COLO668 (cell line): ENCODE measurements around the gene NWD2.
"Not testable (repeated sequence)": the region's sequence is repeated elsewhere in the genome, so short reads cannot be mapped to it uniquely, and the experiment has no call there.

ENCODE experiments used
- DNase-seq: peaks from one replicate; lab custom pipeline; 2025; ENCODE audit not compliant: unreplicated experiment; lab: John Stamatoyannopoulos, UW

NWD2 gene

GRCh38 chr4:37244583-37245390 is at the start of gene NWD2:
TSS of gene NWD2 (plus strand) at chr4:37244743. CDS start at chr4:37245068, 325 bp downstream.
- DNase-seq, result peak; percentile 88

GRCh38 chr4:37197899-37198298 is 46.6 kb upstream of the NWD2 start:
- no peak for DNase-seq

DNA sequence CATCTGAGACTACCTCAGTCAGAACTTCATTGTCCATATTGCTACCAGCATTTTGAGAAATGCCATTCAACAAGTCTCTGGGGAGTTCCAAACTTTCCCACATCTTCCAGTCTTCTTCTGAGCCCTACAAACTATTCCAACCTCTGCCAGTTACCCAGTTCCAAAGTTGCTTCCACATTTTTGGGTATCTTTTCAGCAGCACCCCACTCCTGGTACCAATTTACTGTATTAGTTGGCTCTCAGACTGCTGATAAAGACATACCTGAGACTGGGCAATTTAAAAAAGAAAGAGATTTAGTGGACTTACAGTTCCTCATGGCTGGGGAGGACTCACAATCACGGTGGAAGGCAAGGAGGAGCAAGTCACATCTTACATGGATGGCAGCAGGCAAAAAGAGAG is 39.8 kb upstream of the NWD2 start:
- DNase-seq, result not testable (repeated sequence)

GRCh38 chr4:37216209-37216608 is 28.3 kb upstream of the NWD2 start:
- no peak for DNase-seq

- DNase-seq, result no peak
Measured at GRCh38 chr4:37219242-37219641, 25.3 kb upstream of the NWD2 start.

- no peak for DNase-seq
Measured at GRCh38 chr4:37219990-37220389, 24.6 kb upstream of the NWD2 start.

GRCh38 chr4:37220685-37221084 is 23.9 kb upstream of the NWD2 start:
- DNase-seq, result no peak

DNA sequence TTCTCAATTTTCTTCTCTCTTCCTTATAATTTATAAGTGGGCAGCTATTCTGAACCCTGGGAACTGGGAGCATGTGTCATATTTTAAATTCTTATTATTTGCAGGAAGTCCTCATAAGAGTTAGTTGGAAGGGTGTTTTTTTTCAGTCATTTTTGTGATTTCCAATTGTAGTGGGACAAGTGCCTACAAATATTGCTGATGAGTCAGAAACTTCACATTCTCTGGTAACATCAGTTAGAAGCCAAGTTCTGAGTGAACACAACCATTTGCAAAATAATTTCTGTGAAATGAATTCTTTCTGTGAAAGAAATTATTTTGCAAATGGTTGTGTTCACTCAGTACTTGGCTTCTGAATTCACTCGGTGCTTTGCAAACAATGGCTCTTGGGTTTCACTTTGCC is 20.8 kb upstream of the NWD2 start:
- no peak for DNase-seq

DNA sequence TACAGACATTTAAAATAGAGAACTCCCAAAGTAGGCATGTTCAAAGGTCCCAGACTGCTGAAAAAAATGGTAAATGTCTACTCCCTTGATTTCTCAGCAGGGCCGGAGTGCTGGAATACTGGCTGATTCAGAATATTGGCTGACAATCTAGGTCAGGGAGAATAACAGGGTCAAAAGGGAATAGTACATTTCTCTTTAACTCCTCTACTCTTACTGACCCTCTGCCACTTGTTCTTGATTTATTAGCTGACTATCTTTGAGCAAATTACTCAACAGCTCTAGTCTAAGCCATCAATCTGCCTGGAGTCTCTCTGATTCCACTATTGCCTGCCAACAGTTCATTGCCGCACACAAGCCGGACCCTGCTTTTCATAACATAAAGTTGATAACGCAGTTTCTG is 19.7 kb upstream of the NWD2 start:
- no peak for DNase-seq

DNA sequence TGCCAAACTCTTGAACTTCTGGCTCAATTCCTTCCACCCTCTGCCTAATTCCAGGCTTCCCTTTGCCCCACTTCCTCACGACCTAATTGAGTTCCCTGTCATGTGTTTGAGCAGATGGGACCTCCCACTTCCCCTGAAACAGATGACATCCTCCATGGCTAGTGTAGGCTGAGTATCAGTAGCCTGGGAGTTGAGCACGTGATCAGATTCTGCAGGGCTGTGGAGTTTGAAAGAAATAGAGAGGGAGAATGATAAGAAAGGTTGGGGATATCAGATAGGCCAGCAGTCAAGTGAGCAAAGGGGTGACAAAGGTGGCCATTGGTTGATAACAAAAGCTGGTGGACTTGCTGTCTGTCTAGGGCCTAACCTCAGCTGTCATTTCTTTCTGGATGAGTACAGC is 18.8 kb upstream of the NWD2 start:
- DNase-seq, result no peak

DNA sequence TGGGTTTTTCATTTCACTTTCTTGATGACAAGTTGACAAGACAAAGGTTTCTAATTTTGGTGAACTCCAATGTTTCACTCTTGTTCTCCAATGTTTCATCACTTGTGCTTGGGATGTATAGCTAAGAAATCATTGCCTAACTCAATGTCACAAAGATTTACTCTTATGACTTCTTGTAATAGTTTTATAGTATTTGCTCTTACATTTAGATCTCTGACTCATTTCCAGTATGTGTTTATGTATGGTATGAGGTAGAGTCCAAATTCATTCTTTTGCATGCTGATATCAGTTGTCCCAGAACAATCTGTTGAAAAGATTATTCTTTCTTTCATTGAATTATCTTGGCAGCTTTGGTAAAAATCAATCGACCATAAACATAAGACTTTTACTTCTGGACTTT is 12.2 kb upstream of the NWD2 start:
- no peak for DNase-seq

- no peak for DNase-seq
Measured at GRCh38 chr4:37236165-37236564, 8.4 kb upstream of the NWD2 start.

DNA sequence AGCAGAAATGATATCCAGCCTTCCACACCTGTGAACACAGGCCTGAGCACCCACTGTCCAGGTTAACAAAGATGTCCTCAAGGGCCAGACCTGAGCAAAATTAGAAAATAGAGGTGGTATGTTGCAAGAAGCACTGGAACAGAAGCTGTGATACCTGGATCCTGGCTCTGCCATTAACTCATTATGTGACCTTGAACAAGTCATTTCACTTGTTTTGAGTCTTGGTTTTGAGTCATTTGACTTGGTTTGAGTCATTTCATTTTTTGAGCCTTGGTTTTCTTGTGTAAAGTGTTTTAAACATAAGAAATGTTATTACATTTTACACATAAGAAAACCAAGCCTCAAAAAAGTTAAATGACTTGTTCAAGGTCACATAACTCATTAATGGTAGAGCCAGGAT is 2.9 kb upstream of the NWD2 start:
- DNase-seq, result no peak

DNA sequence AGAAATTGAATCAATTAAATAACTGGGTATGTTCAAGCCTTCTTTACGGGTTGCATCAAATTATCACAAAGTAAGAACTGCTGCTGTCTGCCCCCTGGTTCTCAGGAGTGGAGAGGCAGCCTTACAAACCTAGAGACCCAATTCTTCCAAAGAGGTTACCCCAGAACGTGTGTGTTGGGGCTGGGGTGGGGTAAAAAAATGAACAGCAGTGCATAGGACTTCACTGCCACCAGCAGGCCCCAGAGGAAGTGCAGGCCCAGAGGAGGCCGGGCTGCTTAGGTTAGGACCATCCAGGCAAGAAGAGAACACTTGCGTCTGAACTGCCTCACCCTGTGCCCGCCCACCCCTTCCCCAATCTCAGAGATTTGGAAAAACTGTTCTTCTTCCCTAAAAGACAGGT is 1.5 kb upstream of the NWD2 start:
- peak; percentile 15 for DNase-seq

GRCh38 chr4:37243722-37244582 is 591 bp upstream of the NWD2 start:
- DNase-seq, result peak; percentile 88

DNA sequence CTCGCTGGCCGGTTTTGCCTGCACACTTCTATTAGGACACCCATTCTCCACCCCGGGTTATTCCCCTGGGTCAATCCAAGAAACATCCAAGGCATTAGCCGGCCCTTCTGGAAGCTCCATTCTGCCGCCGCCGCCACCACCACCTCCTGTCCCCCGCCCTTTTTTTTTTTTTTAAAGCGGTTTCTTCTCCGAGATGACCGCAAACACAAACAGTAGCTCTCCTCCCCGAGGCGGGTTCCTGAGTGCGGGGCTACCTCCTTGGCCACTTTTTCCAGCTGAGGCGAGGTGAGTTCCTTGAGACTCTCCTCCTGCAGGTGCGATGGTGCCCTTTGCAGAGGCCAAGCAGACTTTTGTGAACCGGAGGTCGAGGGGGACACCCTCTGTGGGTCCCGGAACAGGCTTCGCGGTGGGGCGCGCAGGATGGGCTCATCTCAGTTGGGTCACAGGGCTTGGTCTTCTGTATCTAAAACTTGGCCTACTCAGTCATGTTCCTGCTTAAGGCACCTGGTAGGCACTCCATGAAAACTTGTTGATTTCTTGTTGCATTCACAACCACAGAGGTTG is 930 bp downstream of the NWD2 start:
- DNase-seq, result peak; percentile 32

DNA sequence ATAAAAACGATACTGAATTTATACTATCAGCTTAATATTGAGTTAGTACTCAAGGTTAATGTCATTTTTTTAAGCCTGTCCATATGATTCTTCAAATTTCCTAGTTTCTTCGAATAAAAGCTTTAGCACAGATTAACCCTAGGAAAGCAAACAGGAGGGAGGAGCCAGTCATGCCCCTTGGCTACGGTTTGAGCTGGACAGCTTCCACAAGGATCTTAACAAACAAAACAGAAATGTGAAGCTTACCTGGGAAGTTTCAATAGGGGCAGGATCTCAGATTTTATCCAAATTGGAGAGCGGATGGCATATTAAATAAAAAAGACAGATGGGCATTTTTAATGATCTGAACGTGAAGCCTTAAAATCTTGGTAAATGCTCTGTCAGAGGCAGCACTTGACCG is 2.3 kb downstream of the NWD2 start:
- peak; percentile 20 for DNase-seq

DNA sequence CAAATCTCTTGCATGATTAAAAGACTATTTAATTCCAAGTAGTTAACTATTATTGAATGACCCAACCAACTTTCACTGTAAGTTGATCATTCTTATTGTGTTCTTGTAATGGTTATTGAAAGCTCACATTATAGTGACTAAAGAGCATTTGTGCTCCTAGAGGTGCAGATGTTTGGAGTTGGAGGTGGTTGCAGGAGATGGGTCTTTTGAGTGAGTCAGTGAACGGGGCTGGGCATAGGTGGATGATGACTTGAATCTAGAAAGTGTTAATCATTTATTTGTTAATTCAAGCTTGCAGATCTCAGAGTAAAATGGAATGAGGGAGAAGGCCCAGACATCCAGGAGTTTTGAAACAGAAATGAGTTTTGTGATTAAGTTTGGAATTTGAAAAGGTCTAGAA is 13.7 kb downstream of the NWD2 start:
- no peak for DNase-seq

DNA sequence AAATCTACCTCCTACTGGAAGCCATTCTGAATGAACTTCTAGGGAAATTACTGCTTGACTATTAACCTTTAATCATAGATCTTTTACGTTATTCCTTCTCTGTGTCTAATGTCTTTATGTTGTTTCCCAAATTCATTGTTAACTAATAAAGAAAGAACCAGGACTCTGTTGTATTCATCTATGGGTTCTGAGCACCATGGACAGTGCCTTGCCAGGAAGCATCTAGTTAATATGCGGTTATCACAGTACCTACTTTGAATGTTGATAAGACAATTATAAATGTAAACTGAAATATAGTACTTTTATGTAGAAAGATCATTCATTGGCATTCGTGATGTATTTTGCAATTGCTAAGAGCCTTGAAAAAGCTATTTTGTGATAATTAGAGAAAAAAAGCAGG is 23.8 kb downstream of the NWD2 start:
- DNase-seq, result no peak

DNA sequence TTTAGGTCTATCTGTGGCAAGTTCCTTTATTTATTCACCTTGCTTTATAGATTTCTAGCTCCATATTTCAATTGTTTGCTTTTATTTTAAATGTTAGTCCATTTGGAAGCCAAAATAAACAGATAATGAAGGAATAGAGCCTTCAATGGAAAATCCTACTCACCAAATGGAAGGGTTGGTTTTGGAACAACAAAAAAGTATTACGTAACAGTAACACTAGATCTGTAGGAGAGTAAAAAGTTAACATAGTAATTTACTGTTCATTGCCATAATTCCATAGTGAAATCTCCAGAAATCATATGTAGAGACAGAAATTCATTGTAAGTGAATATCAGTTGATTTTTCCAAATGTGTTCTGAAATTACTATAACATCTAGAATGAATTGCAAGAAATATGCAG is 34.6 kb downstream of the NWD2 start:
- no peak for DNase-seq

GRCh38 chr4:37279894-37280592 is 35.5 kb downstream of the NWD2 start:
- peak; percentile 66 for DNase-seq
